Diencephalon (tissue), 1 donor: Measurements from ENCODE around the gene FIBP. TPM values are rescaled to one million over a fixed set of nuclear protein-coding genes. Genes with fewer than 3 reads are reported as not detected.

Experiments used
- total RNA-seq: library from RNA; depleted of rRNA; stranded (reverse); fragments of >200 nt; gene quantifications from one replicate; pipeline ENCODE4 v1.2.3, GENCODE V29; 2014

Gene FIBP
- total RNA-seq: 141 TPM

GRCh38 chr11:65888163-65888814, at the start of gene FIBP:
TSS of gene FIBP (minus strand) at chr11:65888471. CDS start at chr11:65888418, 53 bp downstream.

GRCh38 chr11:65919141-65919572, 30.9 kb upstream of the FIBP start, which contains the start of gene DRAP1:
TSS of gene DRAP1 (plus strand) at chr11:65919426. CDS start at chr11:65919502, 76 bp downstream.

GRCh38 chr11:65918211-65919140, 30.2 kb upstream of the FIBP start, which contains the start of gene C11orf68:
TSS of gene C11orf68 (minus strand) at chr11:65919062. CDS start at chr11:65919031, 31 bp downstream.

GRCh38 chr11:65900125-65900898, 12.0 kb upstream of the FIBP start, which contains the start of gene FOSL1:
TSS of gene FOSL1 (minus strand) at chr11:65900388. CDS start at chr11:65900339, 49 bp downstream.

GRCh38 chr11:65890324-65891218, 2.3 kb upstream of the FIBP start, which contains the start of gene CCDC85B:
TSS of gene CCDC85B (plus strand) at chr11:65890673. CDS start at chr11:65890784, 111 bp downstream.

GRCh38 chr11:65879617-65880016, 8.7 kb downstream of the FIBP start, which contains the start of gene CTSW:
TSS of gene CTSW (plus strand) at chr11:65879837. CDS start at chr11:65879855, 18 bp downstream.

GRCh38 chr11:65872586-65873317, 15.5 kb downstream of the FIBP start, which contains the start of gene EFEMP2:
TSS of gene EFEMP2 (minus strand) at chr11:65872800. CDS start at chr11:65872354, 446 bp downstream.

GRCh38 chr11:65860278-65861164, 27.8 kb downstream of the FIBP start, which contains the start of gene MUS81:
TSS of gene MUS81 (plus strand) at chr11:65860433. CDS start at chr11:65860754, 321 bp downstream.

GRCh38 chr11:65857853-65858680, 30.2 kb downstream of the FIBP start, which contains the start of gene CFL1:
TSS of gene CFL1 (minus strand) at chr11:65858180. CDS start at chr11:65858099, 81 bp downstream.

Other genes with a start within 250 kb of the FIBP start
- gene RELA, start 225.6 kb downstream of the FIBP start, total RNA-seq: 14.1 TPM
- gene KAT5, start 176.2 kb downstream of the FIBP start, total RNA-seq: 46.8 TPM
- 9.5 TPM for gene RNASEH2C, start 167.7 kb downstream of the FIBP start, total RNA-seq
- gene AP5B1, start 107.5 kb downstream of the FIBP start, total RNA-seq: 4.8 TPM
- not detected for gene OVOL1, start 101.4 kb downstream of the FIBP start, total RNA-seq
- 7.6 TPM for gene SNX32, start 54.5 kb downstream of the FIBP start, total RNA-seq
- gene CFL1, start 30.3 kb downstream of the FIBP start, total RNA-seq: 545 TPM
- gene MUS81, start 28.0 kb downstream of the FIBP start, total RNA-seq: 43.1 TPM
- gene EFEMP2, start 15.7 kb downstream of the FIBP start, total RNA-seq: 12.7 TPM
- not detected for gene CTSW, start 8.6 kb downstream of the FIBP start, total RNA-seq
- 15.2 TPM for gene CCDC85B, start 2.2 kb upstream of the FIBP start, total RNA-seq
- not detected for gene FOSL1, start 11.9 kb upstream of the FIBP start, total RNA-seq
- 15.2 TPM for gene C11orf68, start 30.6 kb upstream of the FIBP start, total RNA-seq
- 75.9 TPM for gene DRAP1, start 31.0 kb upstream of the FIBP start, total RNA-seq
- gene TSGA10IP, start 57.0 kb upstream of the FIBP start, total RNA-seq: 0.69 TPM
- 28.6 TPM for gene SART1, start 73.3 kb upstream of the FIBP start, total RNA-seq
- 24.7 TPM for gene EIF1AD, start 113.7 kb upstream of the FIBP start, total RNA-seq
- 26.3 TPM for gene BANF1, start 114.0 kb upstream of the FIBP start, total RNA-seq
- not detected for gene CST6, start 123.5 kb upstream of the FIBP start, total RNA-seq
- not detected for gene CATSPER1, start 138.0 kb upstream of the FIBP start, total RNA-seq
- 15.5 TPM for gene GAL3ST3, start 160.7 kb upstream of the FIBP start, total RNA-seq
- 104 TPM for gene SF3B2, start 163.9 kb upstream of the FIBP start, total RNA-seq
- gene PACS1, start 181.8 kb upstream of the FIBP start, total RNA-seq: 57.9 TPM